Fibroblast of skin of left quadriceps (primary cell): ENCODE data around the gene SIK2.
"Not testable (repeated sequence)": the region's sequence is repeated elsewhere in the genome, so short reads cannot be mapped to it uniquely, and the experiment has no call there.

Experiments
- DNase-seq, 2 experiments: peaks; one replicate each; pipeline ENCODE4 v3.0.0-alpha.2; 2013; ENCODE audit warnings: low read depth in 2 of 2

The SIK2 gene

GRCh38 chr11:111623527-111624030 is 21.3 kb downstream of the SIK2 start:
- no peak for DNase-seq

GRCh38 chr11:111624608-111625007 is 22.4 kb downstream of the SIK2 start:
- DNase-seq = no peak

GRCh38 chr11:111627591-111627990 is 25.3 kb downstream of the SIK2 start:
- peak; percentile 31 to 42 for DNase-seq

GRCh38 chr11:111629499-111629898 is 27.2 kb downstream of the SIK2 start:
- no peak for DNase-seq

- DNase-seq = no peak
These were observed 28.9 kb downstream of the SIK2 start for GRCh38 chr11:111631024-111631665.

GRCh38 chr11:111631666-111632039 is 29.4 kb downstream of the SIK2 start:
- DNase-seq = peak; percentile 70 to 74

GRCh38 chr11:111632516-111633220 is 30.4 kb downstream of the SIK2 start:
- DNase-seq = no peak

GRCh38 chr11:111633248-111633647 is 31.0 kb downstream of the SIK2 start:
- DNase-seq = no peak

- DNase-seq = no peak
These were observed 31.6 kb downstream of the SIK2 start for GRCh38 chr11:111633756-111634362.

GRCh38 chr11:111634981-111635705 is 32.9 kb downstream of the SIK2 start:
- DNase-seq = no peak

- DNase-seq = peak; percentile 35 to 42
These were observed 33.4 kb downstream of the SIK2 start for GRCh38 chr11:111635706-111636045.

GRCh38 chr11:111637885-111638284 is 35.6 kb downstream of the SIK2 start:
- DNase-seq = no peak

- DNase-seq = no peak
These were observed 37.1 kb downstream of the SIK2 start for GRCh38 chr11:111639226-111639925.

GRCh38 chr11:111641339-111642015 is 39.2 kb downstream of the SIK2 start:
- no peak for DNase-seq

- no peak for DNase-seq
These were observed 40.3 kb downstream of the SIK2 start for GRCh38 chr11:111642542-111642941.

GRCh38 chr11:111644922-111645321 is 42.7 kb downstream of the SIK2 start:
- no peak for DNase-seq

- no peak for DNase-seq
These were observed 43.5 kb downstream of the SIK2 start for GRCh38 chr11:111645657-111646316.

- DNase-seq = not testable (repeated sequence)
These were observed 49.1 kb downstream of the SIK2 start for GRCh38 chr11:111651336-111651735.

- DNase-seq = peak in 1 of 2 experiments; percentile 31
These were observed 49.9 kb downstream of the SIK2 start for GRCh38 chr11:111652184-111652583.

GRCh38 chr11:111654601-111655000 is 52.4 kb downstream of the SIK2 start:
- DNase-seq = no peak

GRCh38 chr11:111655924-111656323 is 53.7 kb downstream of the SIK2 start:
- no peak for DNase-seq
